ENCODE measurements around the gene MYO19.
A peak's percentile ranks its signal among the peaks of the same experiment; 100 is the strongest.
"Not testable (repeated sequence)": the region's sequence is repeated elsewhere in the genome, so short reads cannot be mapped to it uniquely, and the experiment has no call there.

MYO19 gene

GRCh38 chr17:36496018-36496789, 38.5 kb downstream of the MYO19 start:
- no peak for DNase-seq

GRCh38 chr17:36495076-36495578, 39.5 kb downstream of the MYO19 start:
- DNase-seq = no peak

- no peak for DNase-seq
Measured at GRCh38 chr17:36494674-36495073, 40.0 kb downstream of the MYO19 start.

GRCh38 chr17:36493956-36494355, 40.7 kb downstream of the MYO19 start:
- no peak for DNase-seq

- peak; percentile 87 for DNase-seq
Measured at GRCh38 chr17:36486204-36487194, 48.2 kb downstream of the MYO19 start, which contains the start of gene ZNHIT3. Gene ZNHIT3 (plus strand): TSS chr17:36486681. CDS start chr17:36486700, 19 bp downstream.

- no peak for DNase-seq
Measured at GRCh38 chr17:36485805-36486203, 48.9 kb downstream of the MYO19 start.

GRCh38 chr17:36485027-36485426, 49.6 kb downstream of the MYO19 start:
- no peak for DNase-seq

- not testable (repeated sequence) for DNase-seq
Measured at GRCh38 chr17:36484021-36484420, 50.6 kb downstream of the MYO19 start.

GRCh38 chr17:36482611-36483504, 51.8 kb downstream of the MYO19 start:
- peak; percentile 64 for DNase-seq

GRCh38 chr17:36481829-36482228, 52.8 kb downstream of the MYO19 start:
- DNase-seq = no peak

- no peak for DNase-seq
Measured at GRCh38 chr17:36475346-36475970, 59.2 kb downstream of the MYO19 start.

- DNase-seq = no peak
Measured at GRCh38 chr17:36474571-36474970, 60.1 kb downstream of the MYO19 start.

GRCh38 chr17:36470499-36470898, 64.2 kb downstream of the MYO19 start:
- no peak for DNase-seq

GRCh38 chr17:36469733-36470132, 64.9 kb downstream of the MYO19 start:
- DNase-seq = no peak

- DNase-seq = no peak
Measured at GRCh38 chr17:36468903-36469635, 65.6 kb downstream of the MYO19 start.

GRCh38 chr17:36464765-36465088, 69.9 kb downstream of the MYO19 start:
- no peak for DNase-seq

GRCh38 chr17:36463916-36464764, 70.5 kb downstream of the MYO19 start:
- DNase-seq = peak; percentile 5

- DNase-seq = no peak
Measured at GRCh38 chr17:36461330-36462110, 73.1 kb downstream of the MYO19 start.

GRCh38 chr17:36460265-36460937, 74.3 kb downstream of the MYO19 start:
- no peak for DNase-seq
